Caco-2 (cell line): ENCODE results near the gene TRPM2. TPM values are rescaled to one million over a fixed set of nuclear protein-coding genes. Genes with fewer than 3 reads are reported as not detected.

ENCODE experiments used
- BruUV-seq: library from RNA; stranded (reverse); fragments of 400-500 nt; replicated peaks from 2 replicates; lab custom pipeline; 2021; lab: Mats Ljungman, UMichigan
- CTCF ChIA-PET: fragments of 300-600 bp; sonication (Branson Sonifier 250); formaldehyde crosslinking; loops from one replicate; lab custom pipeline; 2022; ENCODE audit warnings: antibody characterized with exemption; lab: Charles Lee
- POLR2A ChIA-PET: fragments of 300-600 bp; sonication (Branson Sonifier 250); formaldehyde crosslinking; loops from one replicate; lab custom pipeline; 2022; ENCODE audit warnings: antibody characterized with exemption; lab: Charles Lee
- DNase-seq, 2 experiments: peaks; one replicate each; pipeline versions ENCODE4 v3.0.0 to v3.0.0-alpha.2; 2020 to 2022
- H3K27me3 ChIP-seq: replicated peaks from 2 replicates; pipeline ENCODE4 v1.6.0; 2011; ENCODE audit warnings: low read length; ENCODE audit not compliant: control insufficient read depth, insufficient read depth
- H3K36me3 ChIP-seq: 2 replicates; pipeline ENCODE4 v1.5.1; 2011; ENCODE audit warnings: low read length; ENCODE audit not compliant: control insufficient read depth, insufficient read depth
- H3K4me1 ChIP-seq: fragments of 250-450 bp; sonication (Bioruptor Pico); 2 replicates; pipeline ENCODE4 v1.5.1; 2020; ENCODE audit warnings: mild to moderate bottlenecking
- H3K4me3 ChIP-seq: 2 replicates; pipeline ENCODE4 v1.5.1; 2011; ENCODE audit warnings: low read depth, mild to moderate bottlenecking, control low read depth, low read length
- H3K9me3 ChIP-seq: fragments of 250-450 bp; sonication (Bioruptor Pico); 2 replicates; pipeline ENCODE4 v1.5.1; 2020; ENCODE audit warnings: mild to moderate bottlenecking, moderate library complexity
- H3K27ac Mint-ChIP-seq: one replicate; pipeline ENCODE4 v1.8.0; 2022; ENCODE audit warnings: mixed read lengths; ENCODE audit not compliant: unreplicated experiment
- H3K27me3 Mint-ChIP-seq: one replicate; pipeline ENCODE4 v1.8.0; 2022; ENCODE audit warnings: mixed read lengths; ENCODE audit not compliant: insufficient read depth, unreplicated experiment
- H3K36me3 Mint-ChIP-seq: one replicate; pipeline ENCODE4 v1.8.0; 2022; ENCODE audit warnings: mild to moderate bottlenecking, mixed read lengths; ENCODE audit not compliant: insufficient read depth, unreplicated experiment
- H3K4me1 Mint-ChIP-seq: one replicate; pipeline ENCODE4 v1.8.0; 2022; ENCODE audit warnings: low read depth, mixed read lengths; ENCODE audit not compliant: unreplicated experiment
- H3K4me3 Mint-ChIP-seq: one replicate; pipeline ENCODE4 v1.8.0; 2022; ENCODE audit warnings: mild to moderate bottlenecking, moderate library complexity, mixed read lengths; ENCODE audit not compliant: unreplicated experiment
- H3K9me3 Mint-ChIP-seq: one replicate; pipeline ENCODE4 v1.8.0; 2022; ENCODE audit warnings: mixed read lengths; ENCODE audit not compliant: unreplicated experiment
- intact Hi-C: fragments of 100-400 bp; cut with micrococcal nuclease; formaldehyde crosslinking; loops from one replicate; pipeline ENCODE4 v1.10.0; 2022; ENCODE audit not compliant: unreplicated experiment
- total RNA-seq: library from RNA; stranded (reverse); gene quantifications from 2 replicates; pipeline ENCODE4 v1.2.3, GENCODE V29; 2022
- TF ChIP-seq, protein P1 (sequence below), 2 experiments: fragments of 200-600 bp in 1 of 2; IDR thresholded peaks; 1 replicate in 1 of 2; 2 replicates in 1 of 2; pipeline versions ENCODE4 v1.5.1 to v1.8.0; 2011 to 2022; ENCODE audit warnings: antibody characterized with exemption in 1 of 2, control low read depth in 1 of 2, inconsistent platforms in 1 of 2, low read depth in 1 of 2, low read length in 1 of 2, mild to moderate bottlenecking in 1 of 2, moderate library complexity in 1 of 2; ENCODE audit not compliant: insufficient read depth in 1 of 2, severe bottlenecking in 1 of 2, unreplicated experiment in 1 of 2

Gene TRPM2
- total RNA-seq, 1 experiment from 2014 or later: 0.20 TPM

DNA sequence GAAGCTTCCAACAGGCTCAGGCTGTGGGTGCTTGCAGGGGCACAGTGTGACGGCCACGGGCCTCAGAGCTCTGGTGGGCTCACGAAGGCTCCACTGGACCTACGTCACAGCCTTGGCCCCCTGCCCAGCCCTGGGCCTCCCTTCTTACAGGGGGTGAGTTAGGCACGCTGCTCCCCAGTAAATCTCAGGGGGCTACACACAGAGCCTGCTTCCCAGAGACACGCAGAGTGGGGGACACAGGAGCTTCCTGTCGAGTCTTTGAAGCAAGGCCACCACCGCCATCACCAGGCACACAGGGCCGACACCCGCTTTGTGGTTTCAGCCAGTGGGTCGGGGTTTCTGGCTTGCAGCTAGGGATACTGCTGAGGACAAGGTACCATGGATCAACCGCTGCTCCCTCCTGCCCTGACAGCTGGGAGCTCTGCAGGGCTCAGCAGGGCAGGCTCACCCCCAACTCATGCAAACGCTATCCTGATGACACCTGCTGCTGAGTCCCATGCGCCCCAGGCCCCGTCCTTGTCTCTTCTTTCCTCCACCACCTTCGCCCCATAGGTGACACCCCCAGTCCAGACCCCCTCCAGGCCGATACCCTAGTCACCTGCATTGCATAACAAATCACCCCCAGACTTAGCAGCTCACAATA is 8.8 kb upstream of the TRPM2 start:
- Histone ChIP-seq H3K4me3 (no peak overlapping the region), H3K9me3 (no peaks in the 10 kb centered on the region), H3K4me1 (peaks cover 43% of the 10 kb centered on the region), H3K27me3 (no peaks in the 10 kb centered on the region), H3K36me3 (no peaks in the 10 kb centered on the region)
- Mint-ChIP-seq H3K9me3 (no peaks in the 10 kb centered on the region), H3K27ac (peak overlapping the region; percentile 95), H3K4me3 (no peak overlapping the region), H3K36me3 (peaks cover 17% of the 10 kb centered on the region), H3K4me1 (peaks cover 29% of the 10 kb centered on the region), H3K27me3 (no peaks in the 10 kb centered on the region)
- ChIA-PET POLR2A (no interaction called here), CTCF (no interaction called here)
- no peak for DNase-seq
- intact Hi-C loops: no loop called here
- TF ChIP-seq, protein P1, sequence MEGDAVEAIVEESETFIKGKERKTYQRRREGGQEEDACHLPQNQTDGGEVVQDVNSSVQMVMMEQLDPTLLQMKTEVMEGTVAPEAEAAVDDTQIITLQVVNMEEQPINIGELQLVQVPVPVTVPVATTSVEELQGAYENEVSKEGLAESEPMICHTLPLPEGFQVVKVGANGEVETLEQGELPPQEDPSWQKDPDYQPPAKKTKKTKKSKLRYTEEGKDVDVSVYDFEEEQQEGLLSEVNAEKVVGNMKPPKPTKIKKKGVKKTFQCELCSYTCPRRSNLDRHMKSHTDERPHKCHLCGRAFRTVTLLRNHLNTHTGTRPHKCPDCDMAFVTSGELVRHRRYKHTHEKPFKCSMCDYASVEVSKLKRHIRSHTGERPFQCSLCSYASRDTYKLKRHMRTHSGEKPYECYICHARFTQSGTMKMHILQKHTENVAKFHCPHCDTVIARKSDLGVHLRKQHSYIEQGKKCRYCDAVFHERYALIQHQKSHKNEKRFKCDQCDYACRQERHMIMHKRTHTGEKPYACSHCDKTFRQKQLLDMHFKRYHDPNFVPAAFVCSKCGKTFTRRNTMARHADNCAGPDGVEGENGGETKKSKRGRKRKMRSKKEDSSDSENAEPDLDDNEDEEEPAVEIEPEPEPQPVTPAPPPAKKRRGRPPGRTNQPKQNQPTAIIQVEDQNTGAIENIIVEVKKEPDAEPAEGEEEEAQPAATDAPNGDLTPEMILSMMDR (IDR thresholded peaks at IDR 0.05; ENCODE audit: insufficient read depth in 1 of 2, low read depth in 1 of 2, low read length in 1 of 2, severe bottlenecking in 1 of 2, unreplicated experiment in 1 of 2): no peak
- BruUV-seq: no TSS peak

- Histone ChIP-seq H3K9me3 (no peaks in the 10 kb centered on the region), H3K4me3 (no peak overlapping the region), H3K36me3 (no peaks in the 10 kb centered on the region), H3K27me3 (no peaks in the 10 kb centered on the region), H3K4me1 (peaks cover 37% of the 10 kb centered on the region)
- ChIA-PET CTCF (no interaction called here), POLR2A (no interaction called here)
- Mint-ChIP-seq H3K4me3 (no peak overlapping the region), H3K4me1 (peaks cover 26% of the 10 kb centered on the region), H3K9me3 (no peaks in the 10 kb centered on the region), H3K27ac (no peak overlapping the region), H3K36me3 (peaks cover 13% of the 10 kb centered on the region), H3K27me3 (no peaks in the 10 kb centered on the region)
- TF ChIP-seq, protein P1 (IDR thresholded peaks at IDR 0.05; ENCODE audit: insufficient read depth in 1 of 2, low read depth in 1 of 2, low read length in 1 of 2, severe bottlenecking in 1 of 2, unreplicated experiment in 1 of 2): no peak
- no TSS peak for BruUV-seq
- intact Hi-C loops: no loop called here
- no peak for DNase-seq
These were observed 7.9 kb upstream of the TRPM2 start for GRCh38 chr21:44345495-44345894.

DNA sequence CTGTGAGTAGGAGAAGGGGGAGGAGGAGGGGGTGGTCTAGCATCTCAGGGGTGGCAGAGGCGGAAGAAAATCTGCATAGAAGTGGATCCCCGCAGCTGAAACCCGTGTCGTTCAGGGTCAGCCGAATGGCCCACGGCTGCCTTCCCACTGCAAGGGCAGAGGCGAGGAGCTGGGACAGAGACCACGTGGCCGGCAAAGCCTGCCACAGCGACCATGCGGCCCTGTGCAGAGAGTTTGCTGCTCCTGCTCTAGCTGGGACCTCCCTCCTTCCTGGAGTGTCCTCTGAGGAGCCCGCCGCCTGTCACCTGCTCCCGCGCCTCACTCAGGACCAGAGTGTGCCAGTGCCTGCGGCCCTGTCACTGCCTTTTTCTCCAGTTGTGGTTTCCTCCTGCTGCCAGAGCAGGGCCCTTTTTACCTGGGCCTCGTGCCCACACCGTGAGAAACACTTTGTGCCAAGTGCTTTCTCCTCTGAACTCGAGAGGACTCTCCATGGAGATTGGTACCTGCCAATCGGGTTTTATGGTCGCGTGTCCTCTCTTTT is 5.4 kb upstream of the TRPM2 start:
- CTCF ChIA-PET: no interaction called here

More for the DNA sequence above, 5.4 kb upstream of the TRPM2 start:
- TF ChIP-seq, protein P1 (IDR thresholded peaks at IDR 0.05; ENCODE audit: insufficient read depth in 1 of 2, low read depth in 1 of 2, low read length in 1 of 2, severe bottlenecking in 1 of 2, unreplicated experiment in 1 of 2): no peak
- DNase-seq: no peak
- Histone ChIP-seq H3K36me3 (no peaks in the 10 kb centered on the region), H3K4me3 (no peak overlapping the region), H3K4me1 (peaks cover 16% of the 10 kb centered on the region), H3K27me3 (no peaks in the 10 kb centered on the region), H3K9me3 (no peaks in the 10 kb centered on the region)
- Mint-ChIP-seq H3K36me3 (no peaks in the 10 kb centered on the region), H3K27me3 (no peaks in the 10 kb centered on the region), H3K4me1 (peaks cover under 1% of the 10 kb centered on the region), H3K4me3 (no peak overlapping the region), H3K27ac (no peak overlapping the region), H3K9me3 (no peaks in the 10 kb centered on the region)
- intact Hi-C loops: no loop called here
- POLR2A ChIA-PET: no interaction called here
- no TSS peak for BruUV-seq
